ENCODE data around the gene GRK6. TPM values are rescaled to one million over a fixed set of nuclear protein-coding genes. Genes with fewer than 3 reads are reported as not detected.

GRK6 gene
- total RNA-seq, 1 donor from 2014 or later, result 43.0 TPM

- TF ChIP-seq CTCF (IDR thresholded peaks at IDR 0.05; ENCODE audit: unreplicated experiment), result no peak
- peaks cover 4% of the 10 kb centered on the region for H3K36me3 Mint-ChIP-seq (ENCODE audit: insufficient read depth)
- no peak for DNase-seq (ENCODE audit: low spot score, unreplicated experiment)
- H3K9me3 Mint-ChIP-seq (ENCODE audit: low read depth), result no peaks in the 10 kb centered on the region
- no peak overlapping the region for H3K27ac Mint-ChIP-seq
- peaks cover 13% of the 10 kb centered on the region for H3K27me3 Mint-ChIP-seq
- peaks cover 13% of the 10 kb centered on the region for H3K4me1 Mint-ChIP-seq (ENCODE audit: low read depth)
- H3K4me3 Mint-ChIP-seq (ENCODE audit: low read depth), result peak overlapping the region; percentile 67
Observed at GRCh38 chr5:177444106-177445051, 17.9 kb downstream of the GRK6 start.

- DNase-seq (ENCODE audit: low spot score, unreplicated experiment), result no peak
- Mint-ChIP-seq H3K4me3 (ENCODE audit: low read depth) (peak overlapping the region; percentile 67), H3K9me3 (ENCODE audit: low read depth) (no peaks in the 10 kb centered on the region), H3K27ac (peak overlapping the region; percentile 62), H3K27me3 (peaks cover 13% of the 10 kb centered on the region), H3K36me3 (ENCODE audit: insufficient read depth) (no peaks in the 10 kb centered on the region), H3K4me1 (ENCODE audit: low read depth) (peaks cover 13% of the 10 kb centered on the region)
- no peak for TF ChIP-seq CTCF (IDR thresholded peaks at IDR 0.05; ENCODE audit: unreplicated experiment)
Observed at GRCh38 chr5:177445052-177445916, 18.8 kb downstream of the GRK6 start.

- DNase-seq (ENCODE audit: low spot score, unreplicated experiment), result no peak
- no peak for TF ChIP-seq CTCF (IDR thresholded peaks at IDR 0.05; ENCODE audit: unreplicated experiment)
- peaks cover 13% of the 10 kb centered on the region for H3K4me1 Mint-ChIP-seq (ENCODE audit: low read depth)
- peak overlapping the region; percentile 67 for H3K4me3 Mint-ChIP-seq (ENCODE audit: low read depth)
- H3K27me3 Mint-ChIP-seq, result peaks cover 13% of the 10 kb centered on the region
- no peaks in the 10 kb centered on the region for H3K36me3 Mint-ChIP-seq (ENCODE audit: insufficient read depth)
- no peaks in the 10 kb centered on the region for H3K9me3 Mint-ChIP-seq (ENCODE audit: low read depth)
- peak overlapping the region; percentile 64 for H3K27ac Mint-ChIP-seq
Observed at GRCh38 chr5:177445917-177446199, 19.4 kb downstream of the GRK6 start.

GRCh38 chr5:177446200-177447065 is 20.0 kb downstream of the GRK6 start, which contains the start of gene PRR7:
TSS of gene PRR7 (plus strand) at chr5:177446814. CDS start at chr5:177455068, 8,254 bp downstream.
- peak; percentile 43 for DNase-seq (ENCODE audit: low spot score, unreplicated experiment)
- Mint-ChIP-seq H3K36me3 (ENCODE audit: insufficient read depth) (no peaks in the 10 kb centered on the region), H3K9me3 (ENCODE audit: low read depth) (no peaks in the 10 kb centered on the region), H3K4me1 (ENCODE audit: low read depth) (peaks cover 13% of the 10 kb centered on the region), H3K27ac (peak within 1 kb of the TSS; percentile 78), H3K27me3 (peaks cover 13% of the 10 kb centered on the region), H3K4me3 (ENCODE audit: low read depth) (peak within 1 kb of the TSS; percentile 71)
- peak; percentile 30 for TF ChIP-seq CTCF (IDR thresholded peaks at IDR 0.05; ENCODE audit: unreplicated experiment)
